HEK293 (cell line): ENCODE measurements around the gene PDE6B.

Experiments
- CTCF ChIA-PET: fragments of 350-600 bp; formaldehyde crosslinking; extraction: SDS; loops from one replicate; lab custom pipeline; 2021; ENCODE audit warnings: antibody characterized with exemption; lab: Yijun Ruan, JAX
- POLR2A ChIA-PET: fragments of 300-600 bp; formaldehyde crosslinking; extraction: SDS; loops from one replicate; lab custom pipeline; 2020; ENCODE audit warnings: antibody characterized with exemption, inconsistent platforms; lab: Yijun Ruan, JAX
- H3K27ac ChIP-seq: fragments of 200-500 bp; sonication (Bioruptor generic); 2 replicates; pipeline ENCODE4 v1.5.1; 2014; ENCODE audit warnings: low read depth, low read length, control low read depth, inconsistent platforms; ENCODE audit errors: extremely low read depth
- H3K36me3 ChIP-seq, 2 experiments: fragments of 200-500 bp in 1 of 2; sonication (Bioruptor generic) in 1 of 2; 1 replicate in 1 of 2; 2 replicates in 1 of 2; pipeline ENCODE4 v1.5.1; 2014 to 2017; ENCODE audit warnings: inconsistent platforms in 2 of 2, low read length in 2 of 2; ENCODE audit not compliant: control insufficient read depth in 2 of 2, insufficient read depth in 1 of 2
- H3K4me1 ChIP-seq: fragments of 200-500 bp; sonication (Bioruptor generic); 2 replicates; pipeline ENCODE4 v1.5.1; 2014; ENCODE audit warnings: mild to moderate bottlenecking, low read length, inconsistent platforms; ENCODE audit not compliant: control insufficient read depth, insufficient read depth
- H3K4me3 ChIP-seq: 2 replicates; pipeline ENCODE4 v1.5.1; 2011; ENCODE audit warnings: low read depth, mild to moderate bottlenecking, control low read depth, low read length, moderate library complexity
- H3K9me3 ChIP-seq: fragments of 200-500 bp; sonication (Bioruptor generic); 2 replicates; pipeline ENCODE4 v1.5.1; 2014; ENCODE audit warnings: low read depth, low read length, inconsistent platforms; ENCODE audit not compliant: control insufficient read depth, insufficient read depth
- BCL11B ChIP-seq: fragments of 450-650 bp; formaldehyde crosslinking; IDR thresholded peaks from 2 replicates; pipeline ENCODE4 v1.5.1; 2016; ENCODE audit warnings: low read depth, missing biosample characterization, missing genetic modification characterization
- GFI1B ChIP-seq: fragments of 450-650 bp; formaldehyde crosslinking; IDR thresholded peaks from 2 replicates; pipeline ENCODE4 v1.5.1; 2016; ENCODE audit warnings: missing biosample characterization, missing genetic modification characterization
- GLIS1 ChIP-seq: fragments of 450-650 bp; formaldehyde crosslinking; IDR thresholded peaks from 2 replicates; pipeline ENCODE4 v1.5.1; 2016; ENCODE audit warnings: missing biosample characterization, missing genetic modification characterization
- KLF1 ChIP-seq: fragments of 450-650 bp; formaldehyde crosslinking; IDR thresholded peaks from 2 replicates; pipeline ENCODE4 v1.5.1; 2016; ENCODE audit warnings: missing biosample characterization, missing genetic modification characterization
- MYNN ChIP-seq: fragments of 450-650 bp; formaldehyde crosslinking; IDR thresholded peaks from 2 replicates; pipeline ENCODE4 v1.5.1; 2016; ENCODE audit warnings: missing biosample characterization, missing genetic modification characterization, borderline replicate concordance
- PBX3 ChIP-seq: sonication (generic); formaldehyde crosslinking; IDR thresholded peaks from 2 replicates; pipeline ENCODE4 v1.8.1; 2022; ENCODE audit warnings: mild to moderate bottlenecking, moderate library complexity, missing genetic modification reagents
- PRDM4 ChIP-seq: fragments of 450-650 bp; formaldehyde crosslinking; IDR thresholded peaks from 2 replicates; pipeline ENCODE4 v1.5.1; 2017; ENCODE audit warnings: missing biosample characterization, missing genetic modification characterization
- ZBTB6 ChIP-seq: fragments of 450-650 bp; formaldehyde crosslinking; IDR thresholded peaks from 2 replicates; pipeline ENCODE4 v1.5.1; 2017; ENCODE audit warnings: missing biosample characterization, missing genetic modification characterization
- ZNF23 ChIP-seq: fragments of 450-650 bp; formaldehyde crosslinking; IDR thresholded peaks from 2 replicates; pipeline ENCODE4 v1.5.1; 2016; ENCODE audit warnings: missing biosample characterization, missing genetic modification characterization, borderline replicate concordance
- ZNF280D ChIP-seq: fragments of 450-650 bp; formaldehyde crosslinking; IDR thresholded peaks from 2 replicates; pipeline ENCODE4 v1.5.1; 2016; ENCODE audit warnings: missing biosample characterization, missing genetic modification characterization
- ZNF366 ChIP-seq: fragments of 450-650 bp; formaldehyde crosslinking; conservative IDR thresholded peaks from 2 replicates; pipeline ENCODE4 v1.5.1; 2016; ENCODE audit warnings: missing biosample characterization, missing genetic modification characterization
- ZNF449 ChIP-seq: fragments of 450-650 bp; formaldehyde crosslinking; IDR thresholded peaks from 2 replicates; pipeline ENCODE4 v1.5.1; 2017; ENCODE audit warnings: missing biosample characterization, mild to moderate bottlenecking, missing genetic modification characterization, moderate library complexity
- ZNF548 ChIP-seq: fragments of 450-650 bp; formaldehyde crosslinking; IDR thresholded peaks from 2 replicates; pipeline ENCODE4 v1.5.1; 2016; ENCODE audit warnings: missing biosample characterization, missing genetic modification characterization
- ZNF777 ChIP-seq: fragments of 450-650 bp; formaldehyde crosslinking; IDR thresholded peaks from 2 replicates; pipeline ENCODE4 v1.5.1; 2017; ENCODE audit warnings: missing biosample characterization, missing genetic modification characterization, borderline replicate concordance
- ZNF837 ChIP-seq: fragments of 450-650 bp; formaldehyde crosslinking; IDR thresholded peaks from 2 replicates; pipeline ENCODE4 v1.5.1; 2016; ENCODE audit warnings: missing biosample characterization, missing genetic modification characterization

The PDE6B gene

GRCh38 chr4:661881-662761 lies 36.7 kb downstream of the PDE6B start:
- ChIA-PET CTCF (no interaction called here), POLR2A (no interaction called here)
- Histone ChIP-seq H3K9me3 (no peaks in the 10 kb centered on the region), H3K36me3 (no peaks in the 10 kb centered on the region), H3K4me3 (no peak overlapping the region), H3K4me1 (no peaks in the 10 kb centered on the region), H3K27ac (no peak overlapping the region)
- no peak for TF ChIP-seq ZBTB6 (tag by site-specific recombination)
- TF ChIP-seq ZNF280D (tag by site-specific recombination): no peak
- no peak for TF ChIP-seq GLIS1 (tag by site-specific recombination)
- no peak for TF ChIP-seq PRDM4 (tag by site-specific recombination)
- no peak for TF ChIP-seq KLF1 (tag by site-specific recombination)
- TF ChIP-seq ZNF777 (tag by site-specific recombination): no peak
- no peak for TF ChIP-seq GFI1B
- TF ChIP-seq PBX3 (CRISPR knock-in tag): no peak
- TF ChIP-seq ZNF449 (tag by site-specific recombination): no peak
- no peak for TF ChIP-seq ZNF548 (tag by site-specific recombination)
- no peak for TF ChIP-seq ZNF23 (tag by site-specific recombination)
- no peak for TF ChIP-seq ZNF837
- TF ChIP-seq ZNF366 (tag by site-specific recombination): no peak
- TF ChIP-seq BCL11B (tag by site-specific recombination): no peak
- no peak for TF ChIP-seq MYNN (tag by site-specific recombination)
